Skin epidermis (tissue), 12 donors: ENCODE results near the gene MSANTD7.

Experiments used
- H3K27ac ChIP-seq, 21 experiments: fragments of 200-600 bp; sonication (generic) in 11 of 21; one replicate each; pipeline ENCODE4 v1.5.0; 2020; ENCODE audit warnings: mild to moderate bottlenecking in 3 of 21, inconsistent platforms in 2 of 21, moderate library complexity in 2 of 21
- H3K4me3 ChIP-seq, 7 experiments: fragments of 200-600 bp; sonication (generic) in 2 of 7; one replicate each; pipeline ENCODE4 v1.5.0; 2020; ENCODE audit warnings: inconsistent platforms in 2 of 7, mild to moderate bottlenecking in 2 of 7, moderate library complexity in 1 of 7

The MSANTD7 gene

GRCh38 chr10:14879124-14879927, 41.2 kb downstream of the MSANTD7 start:
- H3K27ac ChIP-seq = peak overlapping the region in 20 of 21 experiments; percentile 52 to 96 (median 90)
- H3K4me3 ChIP-seq = peak overlapping the region; percentile 61 to 99 (median 94)

DNA sequence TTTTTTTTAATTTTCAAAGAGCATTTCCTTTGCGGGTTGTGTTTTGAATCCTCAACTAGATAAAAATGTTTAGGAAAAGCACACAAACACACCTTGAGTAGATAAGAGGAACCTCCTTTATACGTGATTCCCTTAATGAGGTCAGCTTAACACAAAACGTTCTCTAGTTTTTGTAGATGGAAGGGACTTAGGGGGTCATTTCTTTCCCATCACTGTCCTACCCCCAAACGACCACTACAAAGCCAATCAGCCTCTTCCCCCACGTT, 41.8 kb downstream of the MSANTD7 start:
- H3K4me3 ChIP-seq = peak overlapping the region in 5 of 7 experiments; percentile 61 to 99 (median 95)
- peak overlapping the region in 2 of 21 experiments; percentile 71 to 90 for H3K27ac ChIP-seq

DNA sequence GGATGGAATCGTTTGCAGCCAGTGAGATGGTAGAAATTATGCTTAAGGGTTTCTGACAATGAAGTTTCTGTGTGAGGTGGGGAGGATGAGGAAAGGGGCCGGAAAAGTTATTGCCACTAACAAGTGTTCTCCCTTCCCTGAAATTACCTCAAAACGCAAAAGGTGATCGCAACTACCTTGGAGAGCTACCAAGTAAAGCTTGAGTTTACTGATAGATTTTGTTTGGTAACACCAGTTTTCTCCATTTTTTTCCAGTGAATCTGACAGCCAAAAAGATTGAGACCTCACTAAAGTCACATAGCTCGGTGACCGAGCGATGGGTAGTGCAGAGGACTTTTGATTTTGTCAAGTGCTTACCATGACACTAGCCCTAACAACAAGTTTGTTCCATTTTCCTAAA, 42.1 kb downstream of the MSANTD7 start:
- Histone ChIP-seq H3K4me3 (peak overlapping the region in 2 of 7 experiments; percentile 96 to 99), H3K27ac (no peak overlapping the region)

- H3K4me3 ChIP-seq = no peak overlapping the region
- no peak overlapping the region for H3K27ac ChIP-seq
Observed at GRCh38 chr10:14884082-14884481, 46.0 kb downstream of the MSANTD7 start.
